Kidney epithelial cell (primary cell): ENCODE measurements around the gene OPA1. TPM values are rescaled to one million over a fixed set of nuclear protein-coding genes. Genes with fewer than 3 reads are reported as not detected.

Experiments
- DNase-seq: peaks from one replicate; pipeline ENCODE4 v3.0.0-alpha.2; 2010; ENCODE audit warnings: low read depth
- H3K27me3 ChIP-seq: 2 replicates; pipeline ENCODE4 v1.6.0; 2011; ENCODE audit warnings: low read length; ENCODE audit not compliant: control insufficient read depth, insufficient read depth
- H3K36me3 ChIP-seq: 2 replicates; pipeline ENCODE4 v1.5.1; 2011; ENCODE audit warnings: low read length; ENCODE audit not compliant: control insufficient read depth, insufficient read depth
- H3K4me3 ChIP-seq: 2 replicates; pipeline ENCODE4 v1.5.1; 2011; ENCODE audit warnings: low read depth, mild to moderate bottlenecking, control low read depth, low read length
- total RNA-seq: library from RNA; depleted of rRNA; stranded (reverse); fragments of >200 nt; gene quantifications from 2 replicates; pipeline ENCODE4 v1.2.3, GENCODE V29; 2015
- TF ChIP-seq, protein P1 (sequence below): IDR thresholded peaks from 2 replicates; pipeline ENCODE4 v1.5.1; 2011; ENCODE audit warnings: mild to moderate bottlenecking, moderate library complexity, low read length, control low read depth, inconsistent platforms; ENCODE audit not compliant: insufficient read depth, poor library complexity, severe bottlenecking

OPA1 gene
- total RNA-seq, 1 donor from 2014 or later: 60.6 TPM

- Histone ChIP-seq H3K36me3 (no peaks in the 10 kb centered on the region), H3K27me3 (no peaks in the 10 kb centered on the region), H3K4me3 (no peak overlapping the region)
- no peak for DNase-seq
- TF ChIP-seq, protein P1, sequence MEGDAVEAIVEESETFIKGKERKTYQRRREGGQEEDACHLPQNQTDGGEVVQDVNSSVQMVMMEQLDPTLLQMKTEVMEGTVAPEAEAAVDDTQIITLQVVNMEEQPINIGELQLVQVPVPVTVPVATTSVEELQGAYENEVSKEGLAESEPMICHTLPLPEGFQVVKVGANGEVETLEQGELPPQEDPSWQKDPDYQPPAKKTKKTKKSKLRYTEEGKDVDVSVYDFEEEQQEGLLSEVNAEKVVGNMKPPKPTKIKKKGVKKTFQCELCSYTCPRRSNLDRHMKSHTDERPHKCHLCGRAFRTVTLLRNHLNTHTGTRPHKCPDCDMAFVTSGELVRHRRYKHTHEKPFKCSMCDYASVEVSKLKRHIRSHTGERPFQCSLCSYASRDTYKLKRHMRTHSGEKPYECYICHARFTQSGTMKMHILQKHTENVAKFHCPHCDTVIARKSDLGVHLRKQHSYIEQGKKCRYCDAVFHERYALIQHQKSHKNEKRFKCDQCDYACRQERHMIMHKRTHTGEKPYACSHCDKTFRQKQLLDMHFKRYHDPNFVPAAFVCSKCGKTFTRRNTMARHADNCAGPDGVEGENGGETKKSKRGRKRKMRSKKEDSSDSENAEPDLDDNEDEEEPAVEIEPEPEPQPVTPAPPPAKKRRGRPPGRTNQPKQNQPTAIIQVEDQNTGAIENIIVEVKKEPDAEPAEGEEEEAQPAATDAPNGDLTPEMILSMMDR: no peak
Measured at GRCh38 chr3:193553586-193553985, 39.4 kb upstream of the OPA1 start.

GRCh38 chr3:193554811-193555210, 38.2 kb upstream of the OPA1 start, which contains the start of gene ATP13A4:
Gene ATP13A4, minus strand, starts transcription at chr3:193554895. Its CDS starts 96 bp downstream, at chr3:193554799.
- Histone ChIP-seq H3K27me3 (no peaks in the 10 kb centered on the region), H3K4me3 (no peak within 1 kb of the TSS), H3K36me3 (no peaks in the 10 kb centered on the region)
- TF ChIP-seq, protein P1: no peak
- no peak for DNase-seq

GRCh38 chr3:193556841-193557240, 36.2 kb upstream of the OPA1 start:
- DNase-seq: no peak
- TF ChIP-seq, protein P1: no peak
- H3K27me3 ChIP-seq: no peaks in the 10 kb centered on the region
- no peaks in the 10 kb centered on the region for H3K36me3 ChIP-seq
- H3K4me3 ChIP-seq: no peak overlapping the region

DNA sequence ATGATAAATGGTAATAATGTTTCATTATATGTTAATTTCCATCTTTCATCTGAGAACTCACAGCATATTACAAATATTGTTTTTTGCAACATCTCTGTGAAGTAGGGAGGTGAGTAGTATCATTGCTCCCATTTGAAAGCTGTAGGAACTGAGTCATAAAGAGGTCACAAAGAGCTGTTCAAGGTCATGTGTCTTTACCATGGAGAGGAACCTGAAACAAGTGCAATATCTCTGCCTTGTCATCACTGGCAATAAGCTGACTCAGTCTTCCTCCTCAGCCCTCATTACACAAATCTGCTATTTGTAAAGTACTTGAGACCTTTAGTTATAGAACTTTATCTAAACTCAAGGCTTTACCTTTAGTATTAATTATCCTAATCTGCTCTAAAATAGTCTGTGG, 33.9 kb upstream of the OPA1 start:
- TF ChIP-seq, protein P1: no peak
- Histone ChIP-seq H3K4me3 (no peak overlapping the region), H3K36me3 (no peaks in the 10 kb centered on the region), H3K27me3 (no peaks in the 10 kb centered on the region)
- DNase-seq: no peak

DNA sequence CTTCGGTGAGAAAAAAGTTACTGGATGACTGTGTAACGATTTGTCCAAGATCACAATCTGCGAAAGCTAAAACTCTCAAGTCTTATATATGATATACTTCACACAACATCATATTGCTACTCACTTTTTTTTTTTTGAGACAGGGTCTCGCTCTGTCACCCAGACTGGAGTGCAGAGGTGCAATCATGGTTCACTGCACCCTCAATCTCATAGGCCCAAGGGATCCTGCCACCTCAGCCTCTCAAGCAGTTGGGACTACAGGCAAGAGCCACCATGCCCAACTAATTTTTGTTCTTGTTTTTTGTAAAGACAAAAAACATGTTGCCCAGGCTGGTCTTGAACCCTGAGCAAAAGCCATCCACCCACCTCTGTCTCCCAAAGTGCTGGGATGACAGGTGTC, 32.9 kb upstream of the OPA1 start:
- no peaks in the 10 kb centered on the region for H3K36me3 ChIP-seq
- no peaks in the 10 kb centered on the region for H3K27me3 ChIP-seq
- no peak overlapping the region for H3K4me3 ChIP-seq
- TF ChIP-seq, protein P1: no peak
- DNase-seq: no peak

- TF ChIP-seq, protein P1: no peak
- H3K4me3 ChIP-seq: no peak overlapping the region
- DNase-seq: no peak
- no peaks in the 10 kb centered on the region for H3K27me3 ChIP-seq
- H3K36me3 ChIP-seq: no peaks in the 10 kb centered on the region
Measured at GRCh38 chr3:193560870-193561269, 32.1 kb upstream of the OPA1 start.
